Neural progenitor cell (in vitro differentiated cells): Measurements from ENCODE around the gene KCNIP2. TPM values are rescaled to one million over a fixed set of nuclear protein-coding genes. Genes with fewer than 3 reads are reported as not detected.

ENCODE experiments used
- DNase-seq: peaks from one replicate; pipeline ENCODE4 v3.0.0-alpha.2; 2016; ENCODE audit warnings: low spot score
- H2AFZ ChIP-seq: fragments of 200-600 bp; sonication (generic); replicated peaks from 2 replicates; pipeline ENCODE4 v1.6.1; 2016; ENCODE audit warnings: antibody characterized with exemption
- H3F3A ChIP-seq: fragments of 200-600 bp; sonication (generic); 2 replicates; pipeline ENCODE4 v1.6.1; 2016; ENCODE audit warnings: antibody characterized with exemption, low read depth
- H3K27ac ChIP-seq: fragments of 200-600 bp; sonication (generic); 2 replicates; pipeline ENCODE4 v1.5.1; 2016; ENCODE audit warnings: mild to moderate bottlenecking
- H3K27me3 ChIP-seq: fragments of 200-600 bp; sonication (generic); 2 replicates; pipeline ENCODE4 v1.6.1; 2016; ENCODE audit warnings: mild to moderate bottlenecking, moderate library complexity
- H3K36me3 ChIP-seq: fragments of 200-600 bp; sonication (generic); 2 replicates; pipeline ENCODE4 v1.5.1; 2016
- H3K4me1 ChIP-seq: fragments of 200-600 bp; sonication (generic); 2 replicates; pipeline ENCODE4 v1.6.1; 2016; ENCODE audit warnings: mixed run types
- H3K4me2 ChIP-seq: fragments of 200-600 bp; sonication (generic); 2 replicates; pipeline ENCODE4 v1.6.1; 2016
- H3K4me3 ChIP-seq: fragments of 200-600 bp; sonication (generic); 2 replicates; pipeline ENCODE4 v1.5.1; 2016
- H3K79me2 ChIP-seq: fragments of 200-600 bp; sonication (generic); 2 replicates; pipeline ENCODE4 v1.6.1; 2016; ENCODE audit warnings: low read depth
- H3K9ac ChIP-seq: fragments of 200-600 bp; sonication (generic); 2 replicates; pipeline ENCODE4 v1.6.1; 2016
- H3K9me3 ChIP-seq: fragments of 200-600 bp; sonication (generic); 2 replicates; pipeline ENCODE4 v1.5.1; 2016; ENCODE audit warnings: low read depth
- H4K20me1 ChIP-seq: fragments of 200-600 bp; sonication (generic); 2 replicates; pipeline ENCODE4 v1.6.1; 2016; ENCODE audit warnings: low read depth
- H3K27ac Mint-ChIP-seq: 3 replicates; pipeline ENCODE4 v1.8.0; 2021; ENCODE audit warnings: mixed read lengths
- H3K27me3 Mint-ChIP-seq: 2 replicates; pipeline ENCODE4 v1.8.0; 2022; ENCODE audit warnings: low read depth, mild to moderate bottlenecking, inconsistent platforms, moderate library complexity, mixed read lengths; ENCODE audit not compliant: insufficient read depth
- H3K36me3 Mint-ChIP-seq: 3 replicates; pipeline ENCODE4 v1.8.0; 2021; ENCODE audit warnings: mixed read lengths
- H3K4me1 Mint-ChIP-seq: 3 replicates; pipeline ENCODE4 v1.8.0; 2021; ENCODE audit warnings: mixed read lengths
- H3K4me3 Mint-ChIP-seq: 3 replicates; pipeline ENCODE4 v1.8.0; 2021; ENCODE audit warnings: mild to moderate bottlenecking, moderate library complexity, mixed read lengths
- H3K9me3 Mint-ChIP-seq: 3 replicates; pipeline ENCODE4 v1.8.0; 2020; ENCODE audit warnings: mixed read lengths
- CTCF ChIP-seq: fragments of 200-600 bp; sonication (generic); IDR thresholded peaks from 2 replicates; pipeline ENCODE4 v1.5.1; 2017; ENCODE audit warnings: antibody characterized with exemption, mild to moderate bottlenecking
- EZH2 ChIP-seq: fragments of 200-600 bp; sonication (generic); IDR thresholded peaks from 2 replicates; pipeline ENCODE4 v1.6.1; 2017; ENCODE audit warnings: antibody characterized with exemption, mild to moderate bottlenecking, moderate library complexity
- EZH2phosphoT487 ChIP-seq: fragments of 200-600 bp; sonication (generic); IDR thresholded peaks from 2 replicates; pipeline ENCODE4 v1.6.1; 2017; ENCODE audit warnings: antibody characterized with exemption
- total RNA-seq: library from RNA; depleted of rRNA; stranded (reverse); fragments of >200 nt; gene quantifications from 2 replicates; pipeline ENCODE4 v1.2.3, GENCODE V29; 2015; ENCODE audit warnings: low replicate concordance

The KCNIP2 gene
- total RNA-seq, 1 donor from 2014 or later: 2.4 TPM

- peak overlapping the region; percentile 18 for H3K4me3 Mint-ChIP-seq
- Histone ChIP-seq H2AFZ (no peak overlapping the region), H3K27me3 (peaks cover 77% of the 10 kb centered on the region), H3K4me3 (no peak overlapping the region), H3K36me3 (no peaks in the 10 kb centered on the region), H3K27ac (no peak overlapping the region), H3K4me2 (no peak overlapping the region), H3K9ac (no peak overlapping the region), H3K79me2 (peaks cover 5% of the 10 kb centered on the region), H3F3A (peaks cover 76% of the 10 kb centered on the region), H3K9me3 (no peaks in the 10 kb centered on the region), H3K4me1 (peaks cover 63% of the 10 kb centered on the region), H4K20me1 (peaks cover 44% of the 10 kb centered on the region)
- H3K27ac Mint-ChIP-seq: no peak overlapping the region
- H3K9me3 Mint-ChIP-seq: no peaks in the 10 kb centered on the region
- peaks cover 52% of the 10 kb centered on the region for H3K27me3 Mint-ChIP-seq
- TF ChIP-seq CTCF (no peak), EZH2phosphoT487 (no peak), EZH2 (no peak)
- no peak for DNase-seq
- peaks cover 44% of the 10 kb centered on the region for H3K4me1 Mint-ChIP-seq
- H3K36me3 Mint-ChIP-seq: no peaks in the 10 kb centered on the region
These were observed 65.9 kb downstream of the KCNIP2 start for GRCh38 chr10:101777619-101778145.

- H3K27me3 Mint-ChIP-seq: peaks cover 62% of the 10 kb centered on the region
- H2AFZ ChIP-seq: peak overlapping the region; percentile 36
- H3F3A ChIP-seq: peaks cover 86% of the 10 kb centered on the region
- H4K20me1 ChIP-seq: peaks cover 32% of the 10 kb centered on the region
- no peaks in the 10 kb centered on the region for H3K9me3 ChIP-seq
- peaks cover 51% of the 10 kb centered on the region for H3K4me1 Mint-ChIP-seq
- peaks cover 83% of the 10 kb centered on the region for H3K27me3 ChIP-seq
- H3K9ac ChIP-seq: no peak overlapping the region
- no peak overlapping the region for H3K27ac ChIP-seq
- no peaks in the 10 kb centered on the region for H3K9me3 Mint-ChIP-seq
- H3K4me3 Mint-ChIP-seq: peak overlapping the region; percentile 78
- no peaks in the 10 kb centered on the region for H3K36me3 ChIP-seq
- no peak for TF ChIP-seq CTCF
- peak; percentile 48 for TF ChIP-seq EZH2
- TF ChIP-seq EZH2phosphoT487: peak; percentile 18
- peak overlapping the region; percentile 90 for H3K4me2 ChIP-seq
- no peaks in the 10 kb centered on the region for H3K36me3 Mint-ChIP-seq
- peaks cover 73% of the 10 kb centered on the region for H3K4me1 ChIP-seq
- H3K4me3 ChIP-seq: peak overlapping the region; percentile 59
- DNase-seq: peak; percentile 43
- H3K27ac Mint-ChIP-seq: no peak overlapping the region
- H3K79me2 ChIP-seq: no peaks in the 10 kb centered on the region
These were observed 67.3 kb downstream of the KCNIP2 start for GRCh38 chr10:101776161-101776817.

Other genes with a start within 250 kb of the KCNIP2 start
- gene FBXW4, start 148.6 kb downstream of the KCNIP2 start, total RNA-seq: 36.3 and 46.0 TPM in 2 replicates
- gene FGF8, start 67.7 kb downstream of the KCNIP2 start, total RNA-seq: 17.6 and 32.2 TPM in 2 replicates
- 93.1 and 149 TPM in 2 replicates for gene NPM3, start 60.4 kb downstream of the KCNIP2 start, total RNA-seq
- gene OGA, start 25.4 kb downstream of the KCNIP2 start, total RNA-seq: 197 and 275 TPM in 2 replicates
- gene ARMH3, start 212.4 kb upstream of the KCNIP2 start, total RNA-seq: 11.8 and 14.5 TPM in 2 replicates
- gene HPS6, start 221.5 kb upstream of the KCNIP2 start, total RNA-seq: 7.2 and 22.8 TPM in 2 replicates